ENCODE data around the gene ELMOD1.

- no peak for TF ChIP-seq CTCF (IDR thresholded peaks at IDR 0.05)
- TF ChIP-seq POLR2A (IDR thresholded peaks at IDR 0.05): no peak
Measured at GRCh38 chr11:107699371-107700285, 108.7 kb downstream of the ELMOD1 start.
